Suppressor macrophage treated with lipopolysaccharide for 1 hour (primary cell): ENCODE data around the gene NDP.
A peak's percentile ranks its signal among the peaks of the same experiment; 100 is the strongest.
"Not testable (repeated sequence)": the region's sequence is repeated elsewhere in the genome, so short reads cannot be mapped to it uniquely, and the experiment has no call there.

Experiments used
- DNase-seq, 3 donors: peaks; one replicate each; pipeline ENCODE4 v3.0.0-alpha.2; 2020 to 2022

NDP gene

DNA sequence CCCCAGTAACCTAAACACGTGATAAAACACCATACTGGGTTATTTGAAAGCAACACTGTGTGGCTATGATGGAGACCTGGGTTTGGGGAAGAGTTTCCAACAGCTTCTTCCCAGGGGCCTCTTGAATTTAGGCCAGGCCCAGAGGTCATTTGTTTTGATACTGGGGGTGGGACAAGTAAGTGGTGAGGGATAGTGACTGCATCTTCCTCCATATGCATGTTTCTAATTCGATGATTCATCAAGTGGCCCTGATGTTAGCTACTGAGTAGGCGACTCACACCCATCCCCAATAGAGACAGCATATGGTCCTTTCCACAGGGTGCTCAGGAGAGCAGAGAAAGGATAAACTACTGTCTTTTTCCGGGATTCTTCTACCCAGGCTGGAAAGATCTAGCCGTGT is 2.7 kb downstream of the NDP start:
- peak; percentile 37 to 68 (median 59) for DNase-seq

DNA sequence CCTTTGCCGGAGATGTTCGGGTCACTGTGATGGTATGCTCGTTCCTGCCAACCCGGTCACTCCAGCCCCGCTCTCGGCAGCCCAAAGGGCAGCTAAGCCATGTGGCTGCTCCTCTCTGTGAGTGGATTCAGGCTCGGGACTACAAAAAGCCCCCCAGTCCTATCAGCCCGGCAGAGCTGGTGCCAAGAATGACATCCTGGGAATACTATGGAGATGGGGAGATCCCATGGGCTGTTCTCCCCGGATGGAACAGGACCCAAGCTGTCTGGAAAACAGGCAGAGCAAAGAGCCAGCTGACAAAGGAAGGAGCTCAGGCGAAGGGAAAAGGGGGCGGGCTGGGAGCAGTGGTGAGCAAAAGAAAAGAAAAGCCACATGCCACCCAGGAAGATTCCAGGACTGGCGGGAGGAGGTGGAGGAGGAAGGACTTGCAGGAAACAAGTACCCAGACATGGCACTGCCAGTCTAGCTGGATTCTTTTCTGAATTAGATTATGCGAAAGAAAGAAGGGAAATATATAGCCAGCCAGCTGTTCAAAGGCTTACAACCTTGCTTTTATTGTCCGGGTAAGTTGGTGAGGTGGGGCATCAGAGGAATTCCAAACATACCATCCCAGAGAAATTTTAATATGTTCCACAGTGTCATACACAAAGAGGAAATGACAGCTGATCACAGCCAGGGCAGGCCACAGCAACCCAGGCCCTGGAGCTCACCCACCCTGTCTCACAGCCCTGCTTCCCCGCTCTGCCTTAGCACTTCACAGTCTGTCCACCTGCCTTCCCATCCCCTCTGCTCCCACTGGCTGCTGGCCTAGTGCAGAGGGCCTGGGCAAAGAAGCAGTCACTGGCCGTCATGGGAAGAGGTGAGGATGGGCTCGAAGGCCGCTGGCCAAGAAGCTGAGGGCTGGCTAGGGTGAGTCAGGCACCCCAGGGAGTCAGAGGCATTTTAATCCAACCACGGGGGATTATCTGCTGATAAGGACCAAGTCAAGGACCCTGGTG is 3.4 kb downstream of the NDP start:
- DNase-seq = no peak

DNA sequence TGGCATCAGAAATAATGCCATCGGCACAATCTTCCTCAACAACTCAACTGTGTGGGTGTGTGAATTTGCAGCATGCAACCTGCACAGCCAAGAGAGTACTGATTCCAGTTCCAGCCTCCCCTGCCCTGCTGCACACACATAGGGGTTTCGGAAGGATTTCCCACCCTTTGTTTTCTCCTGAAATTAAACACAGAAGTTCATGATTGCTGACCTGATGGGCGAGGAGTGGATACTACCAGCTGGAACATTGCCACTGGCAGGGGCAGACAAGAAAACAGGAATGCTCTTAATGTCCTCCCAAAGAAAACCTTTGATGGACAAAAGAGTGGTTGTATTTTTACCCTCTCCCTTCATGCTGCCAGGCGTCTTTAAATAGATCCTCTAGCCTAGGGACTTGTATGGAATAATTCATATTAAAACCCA is 4.8 kb downstream of the NDP start:
- no peak for DNase-seq

DNA sequence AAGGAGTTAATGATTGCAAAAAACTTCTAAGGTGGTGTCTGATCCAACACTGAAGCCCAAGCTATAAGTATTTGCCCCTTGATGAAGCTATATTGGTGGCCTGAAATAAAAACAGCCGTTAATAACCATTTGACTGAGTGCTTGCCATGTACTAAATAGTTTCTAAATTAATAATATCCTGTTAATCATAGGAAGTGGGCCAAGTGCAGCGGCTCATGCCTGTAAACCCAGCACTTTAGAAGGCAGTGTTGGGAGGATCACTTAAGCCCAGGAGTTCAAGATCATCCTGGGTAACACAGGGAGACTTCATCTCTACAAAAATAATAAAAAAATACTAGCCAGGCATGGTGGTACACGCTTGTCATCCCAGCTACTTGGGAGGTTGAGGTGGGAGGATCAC is 8.3 kb downstream of the NDP start:
- DNase-seq = no peak

DNA sequence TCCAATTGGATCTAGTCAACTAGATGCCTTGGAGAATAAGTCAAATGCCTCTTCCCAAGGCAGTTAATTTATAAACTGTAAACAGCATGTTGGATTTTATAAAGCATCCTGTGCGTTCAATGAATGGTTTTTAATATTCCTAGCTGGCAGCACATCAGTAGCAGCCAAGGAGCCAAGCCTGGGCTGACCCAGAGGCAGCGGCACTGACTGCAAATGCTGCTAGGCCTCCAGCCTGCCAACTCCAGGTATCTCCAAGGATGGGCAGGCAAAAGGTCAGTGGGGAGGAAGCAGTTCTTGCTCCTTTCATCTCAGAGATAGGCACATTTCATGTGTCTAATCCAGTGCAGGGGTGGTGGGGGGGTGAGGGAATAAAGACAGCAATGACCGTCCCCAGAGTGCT is 9.5 kb downstream of the NDP start:
- DNase-seq = no peak

DNA sequence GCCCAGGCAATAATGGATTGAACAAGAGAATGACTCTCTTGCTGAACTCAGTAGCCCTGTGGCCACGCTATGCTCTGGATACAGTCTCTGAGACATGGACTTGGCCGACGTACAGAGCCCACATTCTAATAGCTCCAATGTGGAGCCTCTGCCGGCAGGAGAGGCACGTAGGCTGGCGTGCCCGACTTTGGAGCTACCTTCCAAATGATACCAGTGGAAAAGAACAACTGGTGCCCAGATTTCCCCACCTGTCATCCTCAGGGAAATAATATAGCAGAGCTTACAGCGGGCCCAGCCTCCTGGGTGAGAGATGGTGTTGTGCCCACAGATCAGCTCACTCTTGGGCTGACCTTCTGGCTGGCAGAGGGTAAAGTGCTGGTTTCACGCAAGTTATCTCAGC is 10.6 kb downstream of the NDP start:
- no peak for DNase-seq

DNA sequence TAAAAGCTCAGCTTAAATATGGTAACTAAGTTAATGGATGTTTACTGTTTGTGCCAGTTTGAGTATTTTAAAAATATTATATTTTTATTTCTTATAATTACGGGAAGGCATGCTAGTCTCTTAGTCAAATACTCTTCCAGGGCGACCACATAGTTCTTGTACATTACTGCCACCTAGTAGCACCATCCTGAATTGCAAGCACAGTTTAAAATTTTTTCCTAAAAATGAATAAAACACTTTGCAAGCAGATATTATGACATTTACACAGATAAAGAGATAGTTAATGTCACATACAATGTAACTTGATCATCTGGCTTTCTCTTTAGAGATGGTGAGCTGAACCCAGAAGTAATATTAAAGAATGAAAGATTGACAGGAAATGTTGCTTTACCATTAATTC is 11.5 kb downstream of the NDP start:
- DNase-seq = peak in 2 of 3 donors; percentile 32 to 45

DNA sequence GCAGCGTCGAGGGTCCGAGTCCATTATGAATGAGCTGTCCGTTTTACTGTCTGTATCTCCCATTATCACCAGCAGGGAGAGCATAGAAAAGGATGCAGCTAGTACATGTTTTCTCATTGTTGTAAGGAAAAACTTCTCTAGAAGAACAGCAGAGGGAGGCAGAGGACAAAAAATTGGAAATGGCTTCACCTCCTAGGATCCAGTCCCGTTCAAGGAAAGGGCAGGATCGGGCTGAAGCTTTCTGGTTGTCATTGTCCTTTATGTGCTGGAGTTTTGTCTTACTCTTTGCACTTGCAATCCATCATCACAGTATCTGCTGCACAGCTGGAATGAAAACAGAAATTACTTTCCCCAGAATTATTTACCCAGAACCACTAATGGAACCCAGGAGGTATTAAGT is 14.7 kb downstream of the NDP start:
- peak; percentile 68 to 82 (median 77) for DNase-seq

DNA sequence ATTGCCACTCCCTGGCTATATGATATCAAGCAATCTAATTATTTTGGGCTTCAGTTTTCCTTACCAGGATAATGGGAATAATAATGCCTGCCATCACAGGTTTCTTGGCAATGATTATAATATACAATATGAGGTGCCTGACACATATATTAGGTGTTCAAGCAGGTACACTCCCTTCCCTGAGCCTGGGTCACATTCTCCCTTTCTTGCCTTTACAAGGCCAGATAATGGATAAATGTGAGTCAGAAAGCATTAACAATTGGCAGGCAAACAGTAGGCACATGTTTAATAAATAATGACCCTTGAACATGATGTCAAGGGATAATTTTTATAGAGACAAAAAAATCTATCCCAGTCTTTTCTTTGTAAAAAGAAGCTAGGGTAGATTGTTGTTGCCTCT is 17.2 kb downstream of the NDP start:
- no peak for DNase-seq

DNA sequence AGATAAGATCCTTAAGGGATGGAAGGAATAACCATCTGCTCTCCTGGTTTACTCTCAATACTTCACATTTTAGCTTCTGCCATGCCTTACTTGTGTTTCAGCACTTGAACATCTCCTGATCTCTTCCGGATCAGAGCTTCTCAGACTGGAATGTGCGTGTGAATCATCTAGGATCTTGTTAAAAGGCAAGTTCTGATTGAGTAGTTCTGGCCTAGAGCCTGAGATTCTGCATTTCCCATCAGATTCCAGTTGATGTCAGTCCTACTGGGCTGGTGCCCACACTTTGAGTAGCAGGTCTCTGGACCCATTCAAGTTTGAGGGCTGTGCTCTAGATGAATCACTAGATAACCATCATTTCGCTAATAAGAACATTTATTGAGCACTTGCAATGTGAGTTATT is 20.0 kb downstream of the NDP start:
- no peak for DNase-seq

DNA sequence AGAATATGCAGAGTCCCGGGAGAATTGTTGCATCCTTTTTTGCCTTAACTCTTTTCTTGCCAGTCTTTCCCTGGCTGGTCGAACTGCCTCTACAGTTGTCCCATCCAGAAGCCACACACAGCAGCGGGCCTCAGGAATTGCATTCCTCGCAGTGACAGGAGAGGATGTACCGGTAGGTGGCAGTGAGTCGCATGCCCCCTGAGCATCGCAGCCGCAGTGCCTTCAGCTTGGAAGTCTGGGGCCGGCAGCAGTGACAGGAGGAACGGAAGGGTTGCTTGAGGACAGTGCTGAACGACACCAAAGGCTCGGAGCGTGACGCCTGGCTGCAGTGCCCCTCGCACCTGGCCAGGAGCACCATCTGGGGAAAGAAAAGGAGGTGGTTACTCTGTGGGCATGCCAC is 23.5 kb downstream of the NDP start:
- DNase-seq = peak in 2 of 3 donors; percentile 17 to 32

DNA sequence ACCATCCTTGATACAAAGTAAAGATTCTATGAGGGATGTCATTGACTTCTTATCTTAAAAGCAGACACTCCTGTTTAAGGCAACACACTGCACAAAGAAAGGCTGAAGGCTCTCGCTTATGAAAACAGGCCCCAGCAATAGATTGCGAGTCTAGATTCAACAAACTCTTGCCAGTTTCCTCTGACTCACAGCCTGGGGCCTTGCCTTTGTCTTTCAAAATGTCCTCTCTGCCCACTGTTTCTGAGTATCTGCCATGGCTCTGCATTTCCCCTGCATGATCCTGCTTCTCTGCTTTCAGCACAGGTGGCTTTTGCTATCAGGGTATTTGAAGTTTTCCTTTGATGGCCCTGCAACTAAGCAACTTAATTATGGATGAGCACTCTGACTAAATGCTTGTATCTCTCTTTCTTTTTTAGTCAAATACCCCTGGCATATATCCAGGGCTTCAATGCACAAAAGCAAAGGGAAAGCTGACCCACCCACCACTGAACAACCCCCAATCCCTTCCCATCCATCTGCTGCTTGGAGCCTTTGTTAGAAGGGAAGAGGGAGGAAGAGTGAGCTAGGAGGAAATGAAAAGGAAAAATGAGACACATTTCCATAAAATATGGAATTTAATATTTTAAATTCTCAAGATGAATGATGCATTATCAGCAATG is 32.2 kb downstream of the NDP start:
- DNase-seq = no peak

DNA sequence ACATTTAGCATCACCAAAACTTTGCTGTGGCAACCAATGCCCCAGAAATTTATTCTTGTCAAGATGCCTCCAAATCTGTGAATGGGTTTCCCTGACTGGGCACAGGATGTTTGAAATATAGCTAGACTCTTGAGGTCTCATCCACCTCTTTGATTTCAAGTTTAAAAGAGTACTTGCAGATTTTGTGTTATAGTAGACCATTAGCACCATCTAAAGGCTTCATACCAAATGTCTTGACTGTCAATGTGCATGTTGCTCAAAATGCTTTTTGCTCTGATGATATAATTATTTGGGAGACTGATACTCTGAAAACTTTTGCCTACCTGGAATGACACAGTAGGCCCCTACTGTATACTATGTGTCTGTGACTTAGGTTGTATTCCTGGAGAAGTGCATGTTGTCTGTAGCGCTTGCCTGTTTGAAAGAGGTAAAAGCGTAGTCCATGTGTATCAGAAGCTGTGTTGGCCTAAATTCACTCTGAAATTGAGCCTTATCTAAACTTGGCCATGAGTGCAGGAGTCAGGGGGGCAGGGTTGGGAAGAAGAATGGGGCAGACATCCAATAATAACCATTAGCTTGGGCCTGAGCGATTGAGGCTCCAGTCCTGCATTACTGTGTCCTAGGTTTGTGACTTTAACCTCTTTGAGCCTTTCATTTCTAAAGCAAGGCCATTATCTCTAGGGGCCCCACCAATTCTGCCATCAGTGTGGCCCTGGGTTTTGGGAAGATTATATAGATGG is 33.8 kb downstream of the NDP start:
- no peak for DNase-seq

DNA sequence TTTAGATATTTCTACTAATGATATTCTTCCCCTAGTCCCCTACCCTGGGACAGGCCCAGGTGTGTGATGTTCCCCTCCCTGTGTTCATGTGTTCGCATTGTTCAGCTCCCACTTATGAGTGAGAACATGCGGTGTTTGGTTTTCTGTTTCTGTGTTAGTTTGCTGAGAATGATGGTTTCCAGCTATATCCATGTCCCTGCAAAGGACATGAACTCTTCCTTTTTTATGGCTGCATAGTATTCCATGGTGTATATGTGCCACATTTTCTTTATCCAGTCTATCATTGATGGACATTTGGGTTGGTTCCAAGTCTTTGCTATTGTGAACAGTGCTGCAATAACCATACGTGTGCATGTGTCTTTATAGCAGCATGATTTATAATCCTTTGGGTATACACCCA is 51.2 kb downstream of the NDP start:
- not testable (repeated sequence) for DNase-seq

DNA sequence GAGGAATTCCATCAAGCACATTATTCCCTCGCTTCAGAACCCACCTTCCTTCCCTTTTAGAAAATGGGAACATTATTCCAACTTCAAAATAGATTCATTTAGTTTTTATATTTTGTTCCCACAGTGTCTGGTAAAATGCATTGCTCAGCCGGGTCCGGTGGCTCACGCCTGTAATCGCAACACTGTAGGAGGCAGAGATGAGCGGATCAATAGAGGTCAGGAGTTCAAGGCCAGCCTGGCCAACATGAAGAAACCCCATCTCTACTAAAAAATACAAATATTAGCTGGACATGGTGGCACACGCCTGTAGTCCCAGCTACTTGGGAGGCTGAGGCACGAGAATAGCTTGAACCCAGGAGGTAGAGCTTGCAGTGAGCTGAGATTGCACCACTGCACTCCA is 62.4 kb downstream of the NDP start:
- not testable (repeated sequence) for DNase-seq

DNA sequence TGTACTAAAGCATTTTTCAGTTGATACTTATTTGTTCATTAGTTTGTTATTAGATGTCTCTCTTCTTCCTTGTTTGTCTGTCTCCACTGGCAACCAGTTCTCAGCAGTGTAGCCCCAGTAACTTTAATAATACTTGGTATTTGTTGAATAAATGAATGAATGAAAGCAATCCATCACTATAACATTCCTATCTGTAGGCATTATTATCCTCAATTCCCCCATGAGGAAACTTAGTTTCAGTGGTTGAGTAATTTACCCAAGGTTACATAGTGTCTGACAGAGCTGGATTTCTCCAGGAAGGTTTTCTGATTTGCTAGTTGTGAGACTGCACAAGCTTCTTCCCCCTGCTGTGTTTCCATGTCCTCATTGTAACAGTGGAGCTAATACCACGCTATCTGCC is 63.2 kb downstream of the NDP start:
- DNase-seq = no peak

DNA sequence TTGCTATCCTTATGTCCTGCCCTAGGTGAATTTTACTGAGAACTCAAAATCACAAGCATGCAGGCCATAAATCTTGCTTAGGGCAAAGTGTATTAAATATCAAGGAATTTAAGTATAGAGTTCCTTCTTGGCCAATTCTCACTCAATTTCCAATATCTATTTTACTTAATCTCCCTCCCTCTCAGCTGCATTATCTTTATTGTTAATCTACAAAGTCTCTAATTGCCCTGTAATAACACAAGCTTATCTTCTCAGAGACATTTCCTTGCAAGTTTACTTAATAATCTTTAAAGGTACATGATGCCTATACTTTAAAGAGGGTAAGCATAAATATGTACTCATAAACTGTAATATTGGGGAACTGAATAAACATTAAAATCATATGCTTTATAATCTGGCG is 64.0 kb downstream of the NDP start:
- DNase-seq = no peak

DNA sequence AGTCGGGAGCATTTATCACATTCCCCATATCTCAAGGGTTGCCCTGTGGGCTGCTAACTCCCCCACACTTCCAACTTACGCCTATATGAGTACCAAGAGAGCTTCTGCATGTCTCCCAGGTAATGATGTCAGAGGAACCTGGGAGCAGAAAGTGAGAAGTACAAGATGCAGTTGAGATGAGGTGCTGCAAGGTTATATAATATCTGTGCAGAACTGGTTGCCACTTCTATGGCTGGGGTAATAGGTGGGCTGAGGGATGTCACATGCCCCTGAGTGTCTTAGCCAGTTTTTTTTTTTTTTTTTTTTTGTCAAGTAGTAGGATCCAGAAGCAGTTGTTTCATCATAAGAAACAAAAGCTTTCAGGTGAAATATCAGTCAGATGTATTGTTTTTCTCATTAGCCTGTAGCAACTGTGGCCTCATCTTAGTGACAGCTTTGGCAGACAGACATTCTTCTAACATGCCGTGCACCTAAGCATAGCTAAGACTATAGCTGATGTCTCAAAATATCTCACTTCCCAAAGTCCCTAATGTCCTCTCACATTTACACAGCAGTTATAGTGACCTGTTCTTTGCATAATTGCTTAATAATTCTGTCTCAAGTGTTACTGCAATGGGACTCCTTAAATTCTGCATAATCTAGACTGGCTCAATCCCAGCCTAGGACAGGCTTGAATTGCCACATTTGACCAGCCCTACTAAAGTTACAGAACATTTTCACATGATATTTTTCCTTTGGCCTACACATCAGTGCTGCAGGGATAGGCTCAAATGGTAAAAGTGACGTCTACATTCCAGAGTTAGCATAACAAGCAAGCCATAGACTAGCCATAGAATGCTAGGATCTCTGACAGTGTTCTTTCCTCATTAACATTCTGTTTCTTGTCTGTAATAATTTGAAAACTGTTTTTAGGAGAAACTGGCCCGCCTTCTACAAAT is 73.0 kb downstream of the NDP start:
- DNase-seq = no peak
